OCI-LY7 (cell line): ENCODE measurements around the gene KRT24. TPM values are rescaled to one million over a fixed set of nuclear protein-coding genes. Genes with fewer than 3 reads are reported as not detected.

Experiments
- BruUV-seq: library from RNA; stranded (reverse); fragments of 400-500 nt; replicated peaks from 2 replicates; lab custom pipeline; 2021; lab: Mats Ljungman, UMichigan
- CTCF ChIA-PET: fragments of 300-600 bp; sonication (Branson Sonifier 250); formaldehyde crosslinking; loops from one replicate; lab custom pipeline; 2022; ENCODE audit warnings: antibody characterized with exemption; ENCODE audit not compliant: unreplicated experiment; lab: Charles Lee
- POLR2A ChIA-PET: fragments of 300-600 bp; sonication (Branson Sonifier 250); formaldehyde crosslinking; loops from one replicate; lab custom pipeline; 2022; ENCODE audit warnings: antibody characterized with exemption; lab: Charles Lee
- DNase-seq: peaks from one replicate; pipeline ENCODE4 v3.0.0-alpha.2; 2015; ENCODE audit warnings: low spot score
- H2AFZ ChIP-seq: fragments of 200-600 bp; sonication (generic), shearing (Covaris generic); 2 replicates; pipeline ENCODE4 v1.6.1; 2014; ENCODE audit warnings: mild to moderate bottlenecking, antibody characterized with exemption, low read length, moderate library complexity
- H3K27ac ChIP-seq: fragments of 200-600 bp; sonication (generic); 2 replicates; pipeline ENCODE4 v1.5.1; 2014; ENCODE audit warnings: mixed run types, low read depth, mild to moderate bottlenecking, moderate library complexity, low read length, inconsistent platforms; ENCODE audit not compliant: poor library complexity, severe bottlenecking
- H3K36me3 ChIP-seq: fragments of 200-600 bp; sonication (generic); 2 replicates; pipeline ENCODE4 v1.6.1; 2014; ENCODE audit warnings: mild to moderate bottlenecking, antibody characterized with exemption, low read length, moderate library complexity, mixed read lengths; ENCODE audit not compliant: insufficient read depth
- H3K4me1 ChIP-seq: fragments of 200-600 bp; sonication (generic); 2 replicates; pipeline ENCODE4 v1.5.1; 2014; ENCODE audit warnings: mild to moderate bottlenecking, low read length; ENCODE audit not compliant: insufficient read depth, poor library complexity, severe bottlenecking
- H3K4me2 ChIP-seq: fragments of 200-600 bp; sonication (generic); 2 replicates; pipeline ENCODE4 v1.6.1; 2014; ENCODE audit warnings: mild to moderate bottlenecking, low read length
- H3K4me3 ChIP-seq: fragments of 200-600 bp; sonication (generic); 2 replicates; pipeline ENCODE4 v1.5.1; 2014; ENCODE audit warnings: mild to moderate bottlenecking, low read depth, low read length; ENCODE audit not compliant: poor library complexity, severe bottlenecking
- H3K79me2 ChIP-seq: fragments of 200-600 bp; sonication (generic); 2 replicates; pipeline ENCODE4 v1.6.1; 2016; ENCODE audit warnings: low read depth, mild to moderate bottlenecking, low read length, moderate library complexity, mixed read lengths; ENCODE audit not compliant: insufficient read depth
- H3K9me2 ChIP-seq: fragments of 200-600 bp; sonication (generic); 2 replicates; pipeline ENCODE4 v1.6.1; 2016; ENCODE audit warnings: mild to moderate bottlenecking, low read length, mixed read lengths; ENCODE audit not compliant: insufficient read depth
- H3K9me3 ChIP-seq: fragments of 200-600 bp; sonication (generic); 2 replicates; pipeline ENCODE4 v1.6.1; 2014; ENCODE audit warnings: mild to moderate bottlenecking, mixed run types, low read length, mixed read lengths
- H4K20me1 ChIP-seq: fragments of 200-600 bp; sonication (generic); 2 replicates; pipeline ENCODE4 v1.6.1; 2014; ENCODE audit warnings: mild to moderate bottlenecking, antibody characterized with exemption, low read length, moderate library complexity, mixed read lengths; ENCODE audit not compliant: insufficient read depth
- CTCF ChIP-seq: fragments of 200-600 bp; sonication (generic); conservative IDR thresholded peaks from 2 replicates; pipeline ENCODE4 v1.5.1; 2014; ENCODE audit warnings: mild to moderate bottlenecking, antibody characterized with exemption, low read length, moderate library complexity, mixed read lengths
- EZH2phosphoT487 ChIP-seq: fragments of 200-600 bp; sonication (generic); IDR thresholded peaks from 2 replicates; pipeline ENCODE4 v1.6.1; 2018; ENCODE audit warnings: low read depth, borderline replicate concordance, mild to moderate bottlenecking, mixed run types, antibody characterized with exemption, low read length, moderate library complexity, mixed read lengths
- intact Hi-C: fragments of 100-400 bp; cut with micrococcal nuclease; formaldehyde crosslinking; loops from one replicate; pipeline ENCODE4 v1.10.0; 2022; ENCODE audit not compliant: unreplicated experiment
- total RNA-seq, 2 experiments: library from RNA; depleted of rRNA in 1 of 2; stranded (reverse); fragments of >200 nt in 1 of 2; shearing (Covaris generic) in 1 of 2; gene quantifications; 2 replicates each; pipeline ENCODE4 v1.2.3, GENCODE V29; 2014 to 2022

The KRT24 gene
- total RNA-seq, 2 experiments from 2014 or later, result not detected

GRCh38 chr17:40687106-40687505 lies 16.4 kb downstream of the KRT24 start:
- no peaks in the 10 kb centered on the region for H3K9me2 ChIP-seq
- BruUV-seq, result no TSS peak
- no peak for DNase-seq
- no peaks in the 10 kb centered on the region for H3K9me3 ChIP-seq
- no peak overlapping the region for H3K27ac ChIP-seq
- H4K20me1 ChIP-seq, result no peaks in the 10 kb centered on the region
- TF ChIP-seq CTCF, result no peak
- no peak for TF ChIP-seq EZH2phosphoT487
- H3K4me3 ChIP-seq, result no peak overlapping the region
- ChIA-PET POLR2A (no interaction called here), CTCF (no interaction called here)
- no peaks in the 10 kb centered on the region for H3K36me3 ChIP-seq
- no peaks in the 10 kb centered on the region for H3K4me1 ChIP-seq
- intact Hi-C loops, result no loop called here
- H3K79me2 ChIP-seq, result no peaks in the 10 kb centered on the region
- H2AFZ ChIP-seq, result no peak overlapping the region
- no peak overlapping the region for H3K4me2 ChIP-seq

- no peaks in the 10 kb centered on the region for H3K36me3 ChIP-seq
- TF ChIP-seq EZH2phosphoT487, result no peak
- no peak for TF ChIP-seq CTCF
- no peaks in the 10 kb centered on the region for H3K79me2 ChIP-seq
- no peaks in the 10 kb centered on the region for H4K20me1 ChIP-seq
- DNase-seq, result no peak
- no TSS peak for BruUV-seq
- H3K27ac ChIP-seq, result no peak overlapping the region
- no peaks in the 10 kb centered on the region for H3K9me2 ChIP-seq
- H2AFZ ChIP-seq, result no peak overlapping the region
- no peaks in the 10 kb centered on the region for H3K4me1 ChIP-seq
- no peaks in the 10 kb centered on the region for H3K9me3 ChIP-seq
- POLR2A ChIA-PET, result no interaction called here
- CTCF ChIA-PET, result no interaction called here
- H3K4me3 ChIP-seq, result no peak overlapping the region
- intact Hi-C loops, result no loop called here
- no peak overlapping the region for H3K4me2 ChIP-seq
Observed at GRCh38 chr17:40686192-40686591, 17.4 kb downstream of the KRT24 start.

- TF ChIP-seq EZH2phosphoT487 (no peak), CTCF (no peak)
- Histone ChIP-seq H3K9me2 (no peaks in the 10 kb centered on the region), H3K36me3 (no peaks in the 10 kb centered on the region), H3K4me3 (no peak overlapping the region), H3K4me2 (no peak overlapping the region), H3K27ac (no peak overlapping the region), H3K79me2 (no peaks in the 10 kb centered on the region), H3K4me1 (no peaks in the 10 kb centered on the region), H4K20me1 (no peaks in the 10 kb centered on the region), H3K9me3 (no peaks in the 10 kb centered on the region), H2AFZ (no peak overlapping the region)
- intact Hi-C loops, result no loop called here
- ChIA-PET POLR2A (no interaction called here), CTCF (no interaction called here)
- BruUV-seq, result no TSS peak
- DNase-seq, result no peak
Observed at GRCh38 chr17:40680998-40681397, 22.6 kb downstream of the KRT24 start.
